NCI-H1417 treated with DMSO at 0.1 percent for 48 hours (cell line): Measurements from ENCODE around the gene UNC80.

ENCODE experiments used
- DNase-seq: peaks from one replicate; lab custom pipeline; 2025; lab: John Stamatoyannopoulos, UW

The UNC80 gene

GRCh38 chr2:209908511-209908910, 136.9 kb downstream of the UNC80 start:
- DNase-seq, result no peak

- no peak for DNase-seq
Observed at GRCh38 chr2:209911486-209911885, 139.9 kb downstream of the UNC80 start.

GRCh38 chr2:209913786-209914345, 142.2 kb downstream of the UNC80 start:
- no peak for DNase-seq

- no peak for DNase-seq
Observed at GRCh38 chr2:209917154-209917771, 145.6 kb downstream of the UNC80 start.

- DNase-seq, result no peak
Observed at GRCh38 chr2:209918251-209918650, 146.6 kb downstream of the UNC80 start.

GRCh38 chr2:209922116-209922515, 150.5 kb downstream of the UNC80 start:
- no peak for DNase-seq

- DNase-seq, result no peak
Observed at GRCh38 chr2:209929369-209929768, 157.7 kb downstream of the UNC80 start.

- DNase-seq, result no peak
Observed at GRCh38 chr2:209933499-209934483, 162.2 kb downstream of the UNC80 start.

GRCh38 chr2:209936106-209936666, 164.6 kb downstream of the UNC80 start:
- no peak for DNase-seq

GRCh38 chr2:209937893-209938292, 166.3 kb downstream of the UNC80 start:
- no peak for DNase-seq

GRCh38 chr2:209938906-209939305, 167.3 kb downstream of the UNC80 start:
- DNase-seq, result no peak

GRCh38 chr2:209940936-209941335, 169.3 kb downstream of the UNC80 start:
- DNase-seq, result no peak

GRCh38 chr2:209942426-209942825, 170.8 kb downstream of the UNC80 start:
- no peak for DNase-seq

- DNase-seq, result no peak
Observed at GRCh38 chr2:209942936-209943605, 171.4 kb downstream of the UNC80 start.

- DNase-seq, result no peak
Observed at GRCh38 chr2:209943776-209944175, 172.1 kb downstream of the UNC80 start.

GRCh38 chr2:209946539-209946938, 174.9 kb downstream of the UNC80 start:
- DNase-seq, result no peak

- DNase-seq, result no peak
Observed at GRCh38 chr2:209956271-209956670, 184.6 kb downstream of the UNC80 start.

GRCh38 chr2:209958016-209958415, 186.4 kb downstream of the UNC80 start:
- no peak for DNase-seq

- no peak for DNase-seq
Observed at GRCh38 chr2:209960045-209960444, 188.4 kb downstream of the UNC80 start.

- DNase-seq, result peak; percentile 23
Observed at GRCh38 chr2:209960676-209961630, 189.3 kb downstream of the UNC80 start.

- DNase-seq, result no peak
Observed at GRCh38 chr2:209965723-209966122, 194.1 kb downstream of the UNC80 start.
